Left lung (tissue), 10 donors: ENCODE measurements around the gene SYTL1. TPM values are rescaled to one million over a fixed set of nuclear protein-coding genes. Genes with fewer than 3 reads are reported as not detected.
A peak's percentile ranks its signal among the peaks of the same experiment; 100 is the strongest.

Experiments used
- ATAC-seq: fragments of 200-7000 bp; cut with Tn5 transposase; one replicate; pipeline ENCODE4 v1.9.1; 2020; ENCODE audit warnings: moderate library complexity
- DNase-seq, 4 donors: peaks; one replicate each; pipeline ENCODE4 v3.0.0-alpha.2; 2013 to 2020
- H3K27ac ChIP-seq, 2 donors: fragments of 200-600 bp; sonication (generic) in 1 of 2; one replicate each; pipeline versions ENCODE4 v1.5.0 to v1.8.0; 2020 to 2021
- H3K27me3 ChIP-seq, 2 donors: fragments of 200-600 bp; sonication (generic) in 1 of 2; one replicate each; pipeline versions ENCODE4 v1.5.0 to v1.8.0; 2020 to 2021
- H3K36me3 ChIP-seq, 2 donors: fragments of 200-600 bp; sonication (generic) in 1 of 2; one replicate each; pipeline versions ENCODE4 v1.5.0 to v1.8.0; 2020 to 2021
- H3K4me1 ChIP-seq, 2 donors: fragments of 200-600 bp; one replicate each; pipeline ENCODE4 v1.8.0; 2021
- H3K4me3 ChIP-seq, 2 donors: fragments of 200-600 bp; sonication (generic) in 1 of 2; one replicate each; pipeline versions ENCODE4 v1.5.0 to v1.8.0; 2020 to 2021; ENCODE audit warnings: mild to moderate bottlenecking in 1 of 2
- H3K9me3 ChIP-seq, 2 donors: fragments of 200-600 bp; sonication (generic) in 1 of 2; one replicate each; pipeline versions ENCODE4 v1.5.0 to v1.8.0; 2020 to 2021
- CTCF ChIP-seq, 2 donors: fragments of 200-600 bp; sonication (generic) in 1 of 2; IDR thresholded peaks; one replicate each; pipeline versions ENCODE4 v1.5.0 to v1.8.0; 2021; ENCODE audit warnings: antibody characterized with exemption in 2 of 2
- intact Hi-C, 2 donors: fragments of 100-400 bp; cut with DNase I; formaldehyde crosslinking; loops; one replicate each; pipeline versions ENCODE4 v1.11.2 to v1.14.2; 2022
- polyA plus RNA-seq, 6 donors: library from polyadenylated mRNA; unstranded; fragments of 120-200 nt; gene quantifications; one replicate each; pipeline ENCODE4 v1.2.1, GENCODE V29; 2013; ENCODE audit not compliant: insufficient read length in 6 of 6
- total RNA-seq, 2 donors: library from RNA; stranded (reverse); fragmentation: NEBNext Ultra II Directional; extraction: Animal tissue kit (Norgen Biotek cat#: 25700); gene quantifications; one replicate each; pipeline ENCODE4 v1.2.1, GENCODE V29; 2021
- donor health status: DM: no; HTN: yes; CAD: no.
- donor health status: DM: no; HTN: no; CAD: no.

The SYTL1 gene
- total and polyA plus RNA-seq, 8 donors = 4.7 to 44.1 (median 9.2) TPM

- TF ChIP-seq CTCF (IDR thresholded peaks at IDR 0.05) = peak; percentile 78 to 88
- intact Hi-C loops = no loop called here
- no peak overlapping the region for H3K27ac ChIP-seq
- H3K36me3 ChIP-seq = peaks cover 0 to 94% of the 10 kb centered on the region in 2 donors
- no peaks in the 10 kb centered on the region for H3K27me3 ChIP-seq
- H3K4me1 ChIP-seq = peaks cover 0 to 18% of the 10 kb centered on the region in 2 donors
- no peaks in the 10 kb centered on the region for H3K9me3 ChIP-seq
- ATAC-seq (peak; percentile 82), DNase-seq (peak in 1 of 4 donors; percentile 88)
- no peak overlapping the region for H3K4me3 ChIP-seq
These were observed 9.1 kb upstream of the SYTL1 start for GRCh38 chr1:27332536-27333281.

DNA sequence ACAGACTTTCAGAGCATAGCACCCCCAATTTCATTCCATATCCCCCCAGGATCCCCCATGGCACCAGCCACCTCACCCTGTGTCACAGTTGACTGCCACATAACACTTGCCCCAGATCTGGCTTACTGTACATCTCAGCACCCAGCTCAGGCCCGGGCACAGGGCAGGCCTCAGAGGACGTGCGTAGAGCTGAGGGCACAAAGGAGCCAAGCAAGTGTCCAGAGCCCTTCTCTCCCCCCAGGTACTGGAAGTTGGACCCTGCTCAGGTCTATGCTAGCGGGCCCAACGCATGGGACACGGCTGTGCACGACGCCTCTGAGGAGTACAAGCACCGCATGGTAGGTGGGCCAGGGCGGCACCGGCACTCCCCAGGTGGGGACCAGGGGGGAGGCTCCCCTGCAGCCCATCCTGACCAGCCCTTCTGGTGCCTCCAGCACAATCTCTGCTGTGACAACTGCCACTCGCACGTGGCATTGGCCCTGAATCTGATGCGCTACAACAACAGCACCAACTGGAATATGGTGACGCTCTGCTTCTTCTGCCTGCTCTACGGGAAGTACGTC lies 8.0 kb upstream of the SYTL1 start:
- Histone ChIP-seq H3K9me3 (no peaks in the 10 kb centered on the region), H3K4me1 (peaks cover 0 to 16% of the 10 kb centered on the region in 2 donors), H3K36me3 (peaks cover 0 to 85% of the 10 kb centered on the region in 2 donors), H3K27ac (no peak overlapping the region), H3K4me3 (no peak overlapping the region), H3K27me3 (no peaks in the 10 kb centered on the region)
- peak in 1 of 4 donors; percentile 61 for DNase-seq
- ATAC-seq = no peak
- TF ChIP-seq CTCF (IDR thresholded peaks at IDR 0.05) = no peak
- intact Hi-C loops = no loop called here

- no peaks in the 10 kb centered on the region for H3K9me3 ChIP-seq
- H3K36me3 ChIP-seq = peaks cover 0 to 67% of the 10 kb centered on the region in 2 donors
- TF ChIP-seq CTCF (IDR thresholded peaks at IDR 0.05) = no peak
- DNase-seq (peak in 1 of 4 donors; percentile 51), ATAC-seq (no peak)
- no peak overlapping the region for H3K4me3 ChIP-seq
- no peak overlapping the region for H3K27ac ChIP-seq
- intact Hi-C loops = no loop called here
- H3K4me1 ChIP-seq = peaks cover 0 to 10% of the 10 kb centered on the region in 2 donors
- H3K27me3 ChIP-seq = no peaks in the 10 kb centered on the region
These were observed 6.1 kb upstream of the SYTL1 start for GRCh38 chr1:27335506-27336422.

DNA sequence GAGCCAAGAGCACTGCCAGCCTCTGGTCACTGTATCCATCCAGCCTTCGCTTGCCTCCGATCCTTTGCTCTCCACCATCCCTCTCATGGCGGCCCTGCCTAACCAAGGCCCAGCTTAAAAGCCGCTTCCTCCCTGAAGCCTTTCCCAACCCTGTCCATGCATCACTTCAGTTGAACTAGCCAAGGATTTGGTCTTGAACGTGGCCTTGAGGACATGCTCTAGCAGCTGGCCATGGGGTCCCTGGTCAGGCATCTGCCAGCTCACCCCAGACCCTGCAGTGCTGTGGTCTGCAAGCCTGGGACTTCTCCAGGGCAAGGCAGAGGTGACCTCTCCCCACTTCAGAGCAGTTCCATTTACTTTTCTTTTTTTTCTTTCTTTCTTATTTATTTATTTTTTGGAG lies 5.1 kb upstream of the SYTL1 start:
- no peak for ATAC-seq

More for the DNA sequence above, 5.1 kb upstream of the SYTL1 start:
- Histone ChIP-seq H3K4me1 (peaks cover 0 to 20% of the 10 kb centered on the region in 2 donors), H3K27me3 (no peaks in the 10 kb centered on the region), H3K9me3 (no peaks in the 10 kb centered on the region), H3K27ac (no peak overlapping the region), H3K36me3 (peaks cover 0 to 57% of the 10 kb centered on the region in 2 donors), H3K4me3 (no peak overlapping the region)
- no peak for TF ChIP-seq CTCF (IDR thresholded peaks at IDR 0.05)
- intact Hi-C loops = no loop called here
- DNase-seq = peak in 1 of 4 donors; percentile 58
